ENCODE measurements around the gene HMOX2.

Gene HMOX2

DNA sequence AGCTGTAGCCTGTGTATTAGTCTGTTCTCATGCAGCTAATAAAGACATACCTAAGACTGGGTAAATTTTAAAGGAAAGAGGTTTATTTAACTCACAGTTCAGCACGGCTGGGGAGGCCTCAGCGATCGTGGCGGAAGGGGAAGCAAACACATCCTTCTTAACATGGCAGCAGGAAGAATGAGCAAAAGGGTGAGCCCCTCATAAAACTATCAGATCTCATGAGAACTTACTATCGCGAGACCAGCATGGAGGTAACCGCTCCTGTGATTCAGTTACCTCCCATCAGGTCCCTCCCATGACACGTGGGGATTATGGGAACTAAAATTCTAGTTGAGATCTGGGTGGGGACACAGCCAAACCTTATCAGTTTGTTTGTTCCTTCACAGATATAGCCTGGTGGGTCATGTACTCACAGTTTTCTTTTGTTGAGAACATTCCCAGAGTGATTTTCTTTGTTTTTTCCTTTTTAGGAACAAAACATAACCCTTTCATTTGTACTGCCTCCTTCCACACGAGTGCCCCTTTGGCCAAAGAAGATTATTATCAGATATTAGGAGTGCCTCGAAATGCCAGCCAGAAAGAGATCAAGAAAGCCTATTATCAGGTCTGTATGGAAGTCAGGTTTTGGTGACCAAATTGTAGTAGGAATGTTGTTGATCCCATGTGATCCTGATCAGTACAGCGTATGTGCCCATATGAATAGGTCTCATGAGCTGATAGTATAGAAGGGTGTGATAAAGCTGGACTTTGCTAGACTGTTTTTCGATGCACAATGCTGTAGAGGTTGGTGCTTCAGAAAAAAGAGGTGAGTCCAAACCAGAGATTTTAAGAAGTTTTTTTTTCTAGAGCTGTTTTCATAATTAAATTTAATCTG lies 42.0 kb upstream of the HMOX2 start:
- H3K36me3 ChIP-seq = peaks cover 54% of the 10 kb centered on the region
- DNase-seq = no peak
- TF ChIP-seq, protein P1, sequence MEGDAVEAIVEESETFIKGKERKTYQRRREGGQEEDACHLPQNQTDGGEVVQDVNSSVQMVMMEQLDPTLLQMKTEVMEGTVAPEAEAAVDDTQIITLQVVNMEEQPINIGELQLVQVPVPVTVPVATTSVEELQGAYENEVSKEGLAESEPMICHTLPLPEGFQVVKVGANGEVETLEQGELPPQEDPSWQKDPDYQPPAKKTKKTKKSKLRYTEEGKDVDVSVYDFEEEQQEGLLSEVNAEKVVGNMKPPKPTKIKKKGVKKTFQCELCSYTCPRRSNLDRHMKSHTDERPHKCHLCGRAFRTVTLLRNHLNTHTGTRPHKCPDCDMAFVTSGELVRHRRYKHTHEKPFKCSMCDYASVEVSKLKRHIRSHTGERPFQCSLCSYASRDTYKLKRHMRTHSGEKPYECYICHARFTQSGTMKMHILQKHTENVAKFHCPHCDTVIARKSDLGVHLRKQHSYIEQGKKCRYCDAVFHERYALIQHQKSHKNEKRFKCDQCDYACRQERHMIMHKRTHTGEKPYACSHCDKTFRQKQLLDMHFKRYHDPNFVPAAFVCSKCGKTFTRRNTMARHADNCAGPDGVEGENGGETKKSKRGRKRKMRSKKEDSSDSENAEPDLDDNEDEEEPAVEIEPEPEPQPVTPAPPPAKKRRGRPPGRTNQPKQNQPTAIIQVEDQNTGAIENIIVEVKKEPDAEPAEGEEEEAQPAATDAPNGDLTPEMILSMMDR (IDR thresholded peaks at IDR 0.05; ENCODE audit: low read depth, low read length) = no peak

DNA sequence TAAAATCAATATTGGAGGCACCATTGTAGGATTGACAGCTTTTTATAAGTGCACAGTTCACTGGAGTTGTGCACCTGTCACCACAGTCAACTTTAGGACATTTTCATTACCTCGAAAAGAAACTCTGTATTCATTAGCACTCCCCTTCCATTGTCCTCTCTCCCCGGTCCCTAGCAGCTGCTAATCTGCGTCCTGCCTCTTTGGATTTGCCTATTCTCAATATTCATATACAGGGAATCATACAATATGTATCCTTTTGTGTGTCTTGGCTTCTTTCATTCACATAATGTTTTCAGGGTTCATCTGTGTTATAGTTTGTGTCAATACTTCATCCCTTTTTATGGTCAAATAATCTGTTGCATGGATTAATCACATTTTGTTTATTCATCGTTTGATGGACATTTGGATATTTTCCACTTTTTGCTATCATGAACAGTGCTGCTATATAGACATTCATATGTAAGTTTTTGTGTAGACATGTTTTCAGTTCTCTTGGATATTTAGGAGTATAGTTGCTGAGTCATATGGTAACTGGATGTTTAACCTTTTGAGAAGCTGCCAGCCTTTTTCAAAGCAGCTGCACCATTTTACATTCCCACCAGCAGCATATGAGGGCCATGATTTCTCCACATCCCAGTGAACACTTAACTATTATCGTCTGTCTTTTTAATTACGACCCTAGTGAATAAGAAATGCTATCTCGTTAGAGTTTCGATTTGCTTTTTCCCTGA lies 40.7 kb upstream of the HMOX2 start:
- Histone ChIP-seq H3K27me3 (ENCODE audit: insufficient read depth, low read depth, severe bottlenecking) (no peaks in the 10 kb centered on the region), H3K4me3 (ENCODE audit: low read depth, low read length) (no peak overlapping the region), H3K36me3 (peaks cover 61% of the 10 kb centered on the region), H3K9me3 (ENCODE audit: severe bottlenecking) (no peaks in the 10 kb centered on the region), H3K27ac (no peak overlapping the region)
- DNase-seq = no peak
- TF ChIP-seq, protein P1 (IDR thresholded peaks at IDR 0.05; ENCODE audit: low read depth, low read length) = no peak

More for the DNA sequence above, 42.0 kb upstream of the HMOX2 start:
- no peaks in the 10 kb centered on the region for H3K9me3 ChIP-seq (ENCODE audit: severe bottlenecking)
- no peak overlapping the region for H3K4me3 ChIP-seq (ENCODE audit: low read depth, low read length)
- no peak overlapping the region for H3K27ac ChIP-seq
- no peaks in the 10 kb centered on the region for H3K27me3 ChIP-seq (ENCODE audit: insufficient read depth, low read depth, severe bottlenecking)

DNA sequence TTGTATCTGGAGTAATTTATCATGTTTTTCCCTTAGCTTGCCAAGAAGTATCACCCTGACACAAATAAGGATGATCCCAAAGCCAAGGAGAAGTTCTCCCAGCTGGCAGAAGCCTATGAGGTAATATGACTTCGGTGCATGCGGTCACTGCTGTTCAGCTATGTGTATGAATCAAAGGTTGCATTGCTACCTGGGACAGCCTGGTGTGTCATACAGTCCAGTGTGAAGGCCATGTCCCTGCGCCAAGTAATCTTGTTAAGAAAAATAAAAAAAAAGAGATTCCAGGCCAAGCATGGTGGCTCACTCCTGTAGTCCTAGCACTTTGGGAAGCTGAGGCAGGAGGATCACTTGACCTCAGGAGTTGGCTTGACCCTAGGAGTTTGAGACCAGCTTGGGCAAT lies 38.8 kb upstream of the HMOX2 start:
- TF ChIP-seq, protein P1 (IDR thresholded peaks at IDR 0.05; ENCODE audit: low read depth, low read length) = no peak
- H3K36me3 ChIP-seq = peaks cover 75% of the 10 kb centered on the region
- H3K9me3 ChIP-seq (ENCODE audit: severe bottlenecking) = no peaks in the 10 kb centered on the region
- H3K4me3 ChIP-seq (ENCODE audit: low read depth, low read length) = no peak overlapping the region
- no peaks in the 10 kb centered on the region for H3K27me3 ChIP-seq (ENCODE audit: insufficient read depth, low read depth, severe bottlenecking)
- no peak for DNase-seq
- H3K27ac ChIP-seq = no peak overlapping the region

DNA sequence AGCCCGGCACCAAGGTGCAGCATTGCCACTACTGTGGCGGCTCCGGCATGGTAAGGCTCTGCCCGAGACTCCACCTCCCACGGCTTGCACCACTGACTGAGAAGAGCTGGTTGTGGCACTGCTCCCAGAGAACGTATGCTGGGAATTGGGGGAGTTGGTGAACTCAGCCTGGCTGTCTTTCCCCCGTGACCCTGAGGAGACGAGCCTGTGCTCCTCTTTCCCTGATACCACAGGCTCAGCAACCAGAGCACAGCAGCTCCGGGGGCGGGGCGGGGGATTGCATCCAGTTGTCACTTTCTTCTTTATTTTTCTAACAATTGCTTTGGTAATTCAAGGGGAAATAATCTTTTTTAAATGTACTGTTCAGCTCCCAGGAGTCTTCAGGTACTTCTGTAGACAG lies 33.8 kb upstream of the HMOX2 start:
- no peak overlapping the region for H3K27ac ChIP-seq
- no peaks in the 10 kb centered on the region for H3K9me3 ChIP-seq (ENCODE audit: severe bottlenecking)
- no peak for DNase-seq
- TF ChIP-seq, protein P1 (IDR thresholded peaks at IDR 0.05; ENCODE audit: low read depth, low read length) = no peak
- peaks cover 89% of the 10 kb centered on the region for H3K36me3 ChIP-seq
- no peak overlapping the region for H3K4me3 ChIP-seq (ENCODE audit: low read depth, low read length)
- H3K27me3 ChIP-seq (ENCODE audit: insufficient read depth, low read depth, severe bottlenecking) = no peaks in the 10 kb centered on the region

DNA sequence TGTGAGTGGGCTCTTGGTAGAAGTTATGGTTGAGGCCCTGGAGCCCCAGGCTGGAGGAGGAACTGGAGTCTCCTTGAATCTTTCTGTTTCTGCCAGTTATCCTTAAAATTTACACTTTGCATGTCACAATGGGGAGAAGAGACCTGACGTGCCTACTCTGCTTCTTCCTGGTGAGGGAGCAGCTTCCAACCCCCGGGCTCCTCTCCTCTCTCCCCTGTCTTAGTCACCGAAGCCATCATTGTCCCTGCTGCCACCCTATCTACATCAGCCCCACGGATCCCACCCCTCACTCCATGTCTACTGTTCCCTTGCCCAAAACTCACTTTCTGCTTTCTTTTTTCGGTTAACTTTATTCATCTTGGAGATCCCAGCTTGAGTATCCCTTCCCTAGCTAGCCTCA lies 32.9 kb upstream of the HMOX2 start:
- no peak overlapping the region for H3K4me3 ChIP-seq (ENCODE audit: low read depth, low read length)
- DNase-seq = no peak
- no peaks in the 10 kb centered on the region for H3K9me3 ChIP-seq (ENCODE audit: severe bottlenecking)
- peaks cover 86% of the 10 kb centered on the region for H3K36me3 ChIP-seq
- H3K27me3 ChIP-seq (ENCODE audit: insufficient read depth, low read depth, severe bottlenecking) = no peaks in the 10 kb centered on the region
- no peak overlapping the region for H3K27ac ChIP-seq
- TF ChIP-seq, protein P1 (IDR thresholded peaks at IDR 0.05; ENCODE audit: low read depth, low read length) = no peak
